GM12872 (cell line): ENCODE data around the gene SYNGR2.
A peak's percentile ranks its signal among the peaks of the same experiment; 100 is the strongest.

ENCODE experiments used
- TF ChIP-seq, protein P1 (sequence below): IDR thresholded peaks from 3 replicates; pipeline ENCODE4 v1.5.1; 2011; ENCODE audit warnings: low read depth, mild to moderate bottlenecking, low read length, moderate library complexity; ENCODE audit not compliant: insufficient read depth

Gene SYNGR2

DNA sequence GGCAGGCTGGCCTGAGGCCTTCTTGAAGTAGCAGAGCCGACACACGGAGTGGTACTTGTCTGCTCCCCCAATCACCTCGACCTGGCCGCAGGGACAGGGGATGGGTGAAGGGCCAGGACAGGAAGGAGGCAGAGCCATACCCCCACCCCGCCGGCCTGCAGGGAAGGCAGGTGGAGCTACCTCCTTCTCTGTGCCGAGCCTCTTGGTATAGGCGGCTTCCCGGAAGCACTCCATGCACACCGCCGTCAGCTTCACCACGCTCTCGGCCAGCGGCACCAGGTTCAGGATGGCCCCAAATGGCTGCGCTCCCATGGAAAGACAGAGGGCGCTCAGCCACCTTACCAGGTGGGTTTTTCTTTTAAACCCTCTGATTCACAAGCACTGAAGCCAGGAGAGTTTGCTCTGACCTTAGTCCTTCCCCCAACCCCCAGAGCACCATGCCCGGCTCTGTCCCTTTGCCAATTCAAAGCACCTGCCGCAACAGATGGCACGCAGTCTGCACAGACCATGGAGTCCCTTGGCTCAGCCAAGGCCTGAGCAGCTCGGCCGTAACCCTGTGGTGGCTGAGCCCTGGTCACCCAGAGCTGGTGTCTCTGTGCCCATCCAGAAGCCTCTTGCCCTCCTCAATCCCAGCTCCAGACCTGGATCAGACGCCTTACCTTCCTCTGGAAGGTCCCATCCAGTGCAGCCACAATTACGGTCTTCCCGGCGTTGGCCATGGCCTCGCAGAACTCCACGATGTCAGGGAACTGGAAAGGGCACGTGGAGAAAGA is 6.7 kb downstream of the SYNGR2 start:
- TF ChIP-seq, protein P1, sequence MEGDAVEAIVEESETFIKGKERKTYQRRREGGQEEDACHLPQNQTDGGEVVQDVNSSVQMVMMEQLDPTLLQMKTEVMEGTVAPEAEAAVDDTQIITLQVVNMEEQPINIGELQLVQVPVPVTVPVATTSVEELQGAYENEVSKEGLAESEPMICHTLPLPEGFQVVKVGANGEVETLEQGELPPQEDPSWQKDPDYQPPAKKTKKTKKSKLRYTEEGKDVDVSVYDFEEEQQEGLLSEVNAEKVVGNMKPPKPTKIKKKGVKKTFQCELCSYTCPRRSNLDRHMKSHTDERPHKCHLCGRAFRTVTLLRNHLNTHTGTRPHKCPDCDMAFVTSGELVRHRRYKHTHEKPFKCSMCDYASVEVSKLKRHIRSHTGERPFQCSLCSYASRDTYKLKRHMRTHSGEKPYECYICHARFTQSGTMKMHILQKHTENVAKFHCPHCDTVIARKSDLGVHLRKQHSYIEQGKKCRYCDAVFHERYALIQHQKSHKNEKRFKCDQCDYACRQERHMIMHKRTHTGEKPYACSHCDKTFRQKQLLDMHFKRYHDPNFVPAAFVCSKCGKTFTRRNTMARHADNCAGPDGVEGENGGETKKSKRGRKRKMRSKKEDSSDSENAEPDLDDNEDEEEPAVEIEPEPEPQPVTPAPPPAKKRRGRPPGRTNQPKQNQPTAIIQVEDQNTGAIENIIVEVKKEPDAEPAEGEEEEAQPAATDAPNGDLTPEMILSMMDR, result no peak

DNA sequence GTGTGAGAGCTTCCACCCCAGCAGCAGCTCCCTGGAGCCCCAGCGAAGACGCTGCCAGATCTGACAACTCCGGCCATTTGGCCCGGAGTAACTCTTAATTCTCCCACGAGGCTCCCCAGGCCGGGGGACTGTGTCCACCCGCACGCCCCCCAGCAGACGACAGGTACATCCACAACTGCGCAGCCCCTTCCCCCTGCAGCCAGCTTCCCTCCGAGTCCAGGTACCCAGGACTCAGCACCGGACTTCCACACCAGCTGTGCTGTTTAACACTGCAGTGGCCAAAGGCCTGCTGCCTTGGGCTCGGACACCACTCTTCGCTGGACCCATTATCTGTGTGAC is 7.2 kb downstream of the SYNGR2 start:
- TF ChIP-seq, protein P1, result no peak

DNA sequence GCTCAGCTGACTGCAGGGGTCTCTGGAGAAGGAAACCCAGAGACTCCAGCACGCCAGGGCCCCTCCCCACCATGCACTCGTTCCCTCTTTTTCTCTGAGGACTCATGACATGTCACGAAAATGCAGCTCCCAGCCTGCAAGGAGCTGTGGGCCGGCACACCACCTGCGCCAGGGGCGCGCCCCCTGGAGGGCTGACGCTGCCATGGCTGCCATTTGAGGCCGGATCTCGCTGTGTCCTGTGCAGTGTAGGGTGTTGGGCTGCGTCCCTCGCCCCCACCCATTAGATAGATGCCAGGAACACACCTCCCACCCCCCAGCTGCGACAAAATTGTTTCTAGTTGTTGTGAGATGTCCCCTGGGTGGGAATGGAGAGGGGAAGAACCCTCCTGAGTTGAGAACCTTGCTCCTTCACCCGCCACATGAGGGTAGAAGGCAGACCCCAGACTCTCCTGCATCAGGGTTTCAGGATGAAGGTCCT is 8.2 kb downstream of the SYNGR2 start:
- TF ChIP-seq, protein P1, result peak; percentile 99

DNA sequence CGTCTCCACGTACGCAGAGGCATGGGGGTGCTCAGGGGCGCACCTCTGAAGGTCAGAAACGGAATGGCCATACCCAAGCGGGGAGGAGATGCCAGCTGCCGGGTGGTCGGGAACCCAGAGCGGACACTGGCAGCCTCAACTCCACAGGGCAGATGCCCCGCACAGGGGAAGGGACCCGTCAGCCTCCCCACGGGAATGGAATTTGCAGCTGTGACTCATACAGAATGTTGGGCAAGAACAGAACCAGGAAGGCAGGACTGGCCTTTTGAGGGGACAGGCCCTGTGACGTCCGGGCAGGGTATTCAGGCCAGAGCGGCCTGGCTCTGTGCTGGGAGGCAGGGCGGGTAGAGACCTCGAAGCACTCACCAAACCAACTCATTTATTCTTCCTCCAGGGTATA is 11.0 kb downstream of the SYNGR2 start:
- TF ChIP-seq, protein P1, result no peak

DNA sequence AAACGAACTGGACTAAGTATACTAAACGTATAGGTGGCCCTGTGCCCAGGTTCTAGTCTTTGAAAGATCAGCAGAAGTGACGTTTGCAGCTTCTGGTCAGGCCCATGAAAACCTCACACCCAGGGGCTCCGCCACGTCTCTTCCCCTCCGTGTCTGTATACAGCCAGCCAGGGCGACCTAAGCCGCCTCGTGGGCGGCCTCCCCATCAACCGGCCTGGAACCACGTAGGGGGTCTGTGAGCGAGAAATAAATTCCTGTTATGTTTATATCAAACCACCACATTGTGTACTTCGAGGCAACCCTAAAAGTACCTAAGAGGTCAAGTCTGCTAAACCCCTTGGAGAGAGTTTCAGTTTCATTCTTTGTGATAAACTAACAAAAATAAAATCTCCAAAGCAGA is 11.7 kb downstream of the SYNGR2 start:
- TF ChIP-seq, protein P1, result no peak

DNA sequence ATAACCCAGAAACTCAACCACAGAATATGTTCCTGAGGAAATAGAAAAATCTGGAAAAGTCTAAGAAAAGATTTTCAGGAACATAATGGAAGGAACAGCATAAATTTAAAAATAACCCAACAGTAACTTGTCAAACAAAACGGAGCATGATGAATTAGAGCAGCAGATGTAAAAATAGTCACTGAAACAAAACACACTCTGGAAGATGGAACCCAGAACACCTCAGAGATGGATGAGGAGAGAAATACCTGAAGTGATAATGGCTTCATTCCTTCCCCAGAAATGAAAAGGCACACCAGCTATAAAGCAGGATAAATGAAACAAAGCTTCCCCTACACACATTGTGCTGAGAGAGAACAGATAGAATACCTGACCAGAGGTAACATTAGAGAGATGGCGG is 12.1 kb downstream of the SYNGR2 start:
- TF ChIP-seq, protein P1, result no peak

DNA sequence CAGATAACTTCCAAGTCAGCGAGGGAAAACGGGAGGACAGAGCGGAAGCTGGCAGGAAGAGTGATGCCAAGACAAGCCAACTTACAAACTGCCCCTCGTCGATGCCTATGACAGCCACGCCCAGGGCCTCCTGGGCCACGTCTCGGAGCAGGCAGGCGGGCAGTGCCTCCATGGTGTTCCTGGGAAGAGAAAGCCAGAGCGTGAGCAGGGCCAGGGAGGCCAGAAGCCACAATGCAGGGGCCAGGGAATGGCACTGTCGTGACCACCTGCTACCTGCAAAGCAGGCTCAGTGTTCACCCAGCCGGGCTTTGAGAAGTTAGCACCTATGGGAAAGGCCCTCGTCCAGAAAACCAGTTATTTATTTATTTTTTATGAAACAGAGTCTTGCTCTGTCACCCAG is 14.1 kb downstream of the SYNGR2 start:
- TF ChIP-seq, protein P1, result no peak

DNA sequence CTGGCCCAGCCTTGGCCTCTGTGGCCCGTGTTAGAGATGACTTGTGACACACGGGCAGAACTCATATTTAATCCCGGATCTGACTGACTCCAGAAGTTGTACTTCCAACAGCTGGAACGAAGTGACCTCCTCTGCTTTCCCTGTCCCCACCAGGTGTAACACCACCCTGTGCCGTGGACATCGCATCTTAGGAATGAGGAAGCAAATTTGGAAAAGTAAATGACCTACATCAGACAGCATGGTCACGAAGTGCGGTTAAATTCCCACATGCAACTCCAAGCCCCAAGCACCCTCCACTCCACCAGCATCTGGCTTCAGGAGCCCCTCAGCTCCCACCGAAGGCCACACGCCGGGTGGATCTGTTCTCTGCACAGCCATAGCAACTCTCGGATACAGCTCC is 15.5 kb downstream of the SYNGR2 start:
- TF ChIP-seq, protein P1, result no peak
